Measurements from ENCODE around the gene PGLYRP2. TPM values are rescaled to one million over a fixed set of nuclear protein-coding genes. Genes with fewer than 3 reads are reported as not detected.

Gene PGLYRP2
- total and polyA plus RNA-seq, 2 of the 13 experiments (the other 11 are each of a cell fraction or from before 2014, with no cell fraction given) = 0.04 to 1.0 TPM

DNA sequence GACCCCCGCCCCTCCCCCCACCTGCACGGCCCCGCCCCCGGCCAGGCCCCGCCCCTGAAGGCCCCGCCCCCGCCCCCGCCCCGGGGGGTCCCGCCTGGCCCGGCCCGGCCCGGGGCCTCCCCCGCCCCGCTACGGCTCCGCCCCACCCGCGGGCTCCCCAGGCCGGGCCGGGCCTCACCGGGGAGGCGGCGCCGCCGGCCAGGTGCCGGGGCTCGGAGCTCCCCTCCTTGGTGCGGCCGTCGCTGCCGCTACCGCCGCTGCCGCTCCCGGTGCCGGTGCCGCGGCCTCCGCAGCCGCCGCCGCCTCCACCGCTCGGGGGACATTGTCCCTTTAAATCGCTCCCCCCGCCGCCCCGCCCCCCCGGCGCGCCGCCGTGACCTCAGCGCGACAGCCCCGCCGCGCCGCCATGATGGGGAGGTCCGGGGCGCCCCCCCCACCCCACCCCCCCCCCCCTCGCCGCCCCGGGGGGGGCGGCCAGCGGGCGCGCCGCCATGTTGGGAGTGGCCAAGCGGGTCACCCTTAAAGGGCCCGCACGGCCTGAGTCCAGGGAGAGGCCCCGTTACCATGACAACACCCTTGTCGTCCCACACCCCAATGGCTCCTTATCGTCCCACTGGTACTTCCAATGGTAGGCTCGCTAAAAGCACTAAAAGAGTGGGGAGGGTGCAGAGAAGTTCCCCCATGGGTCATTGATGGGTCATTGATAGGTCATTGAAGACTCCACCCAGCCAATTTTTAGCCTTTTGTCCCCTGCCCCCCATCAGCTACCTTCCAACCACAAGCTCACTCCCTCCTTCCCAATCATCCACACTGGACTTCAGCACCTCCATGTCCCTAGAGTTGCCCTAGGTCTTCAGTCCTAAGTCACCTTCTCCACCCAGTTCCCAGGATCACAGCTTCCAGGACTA, 29.4 kb downstream of the PGLYRP2 start, which contains the start of gene WIZ (continued):
- no peak for TF ChIP-seq HIVEP1 (CRISPR knock-in tag; IDR thresholded peaks at IDR 0.05)
- TF ChIP-seq, protein P1, sequence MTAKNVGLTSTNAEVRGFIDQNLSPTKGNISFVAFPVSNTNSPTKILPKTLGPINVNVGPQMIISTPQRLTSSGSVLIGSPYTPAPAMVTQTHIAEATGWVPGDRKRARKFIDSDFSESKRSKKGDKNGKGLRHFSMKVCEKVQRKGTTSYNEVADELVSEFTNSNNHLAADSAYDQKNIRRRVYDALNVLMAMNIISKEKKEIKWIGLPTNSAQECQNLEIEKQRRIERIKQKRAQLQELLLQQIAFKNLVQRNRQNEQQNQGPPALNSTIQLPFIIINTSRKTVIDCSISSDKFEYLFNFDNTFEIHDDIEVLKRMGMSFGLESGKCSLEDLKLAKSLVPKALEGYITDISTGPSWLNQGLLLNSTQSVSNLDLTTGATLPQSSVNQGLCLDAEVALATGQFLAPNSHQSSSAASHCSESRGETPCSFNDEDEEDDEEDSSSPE (CRISPR knock-in tag; IDR thresholded peaks at IDR 0.05) = no peak
- TF ChIP-seq SP4 (CRISPR knock-in tag; IDR thresholded peaks at IDR 0.05) = peak; percentile 36; the same call in 1 of the 2 replicates
- no peak for TF ChIP-seq NRL (CRISPR knock-in tag; IDR thresholded peaks at IDR 0.05; ENCODE audit: borderline replicate concordance)
- TF ChIP-seq HOXA3 (CRISPR knock-in tag; IDR thresholded peaks at IDR 0.05) = peak; percentile 66
- peak; percentile 95 for TF ChIP-seq YY1 (IDR thresholded peaks at IDR 0.05; ENCODE audit: insufficient read depth, insufficient replicate concordance, low read depth, low read length)
- TF ChIP-seq, protein P2, sequence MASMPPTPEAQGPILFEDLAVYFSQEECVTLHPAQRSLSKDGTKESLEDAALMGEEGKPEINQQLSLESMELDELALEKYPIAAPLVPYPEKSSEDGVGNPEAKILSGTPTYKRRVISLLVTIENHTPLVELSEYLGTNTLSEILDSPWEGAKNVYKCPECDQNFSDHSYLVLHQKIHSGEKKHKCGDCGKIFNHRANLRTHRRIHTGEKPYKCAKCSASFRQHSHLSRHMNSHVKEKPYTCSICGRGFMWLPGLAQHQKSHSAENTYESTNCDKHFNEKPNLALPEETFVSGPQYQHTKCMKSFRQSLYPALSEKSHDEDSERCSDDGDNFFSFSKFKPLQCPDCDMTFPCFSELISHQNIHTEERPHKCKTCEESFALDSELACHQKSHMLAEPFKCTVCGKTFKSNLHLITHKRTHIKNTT (CRISPR knock-in tag; IDR thresholded peaks at IDR 0.05) = no peak
- TF ChIP-seq DNMT1 (CRISPR knock-in tag; IDR thresholded peaks at IDR 0.05) = no peak
- TF ChIP-seq ZNF20 (CRISPR knock-in tag; IDR thresholded peaks at IDR 0.05) = no peak
- TF ChIP-seq GABPA (IDR thresholded peaks at IDR 0.05; ENCODE audit: low read depth, low read length) = no peak
- TF ChIP-seq GABPA (CRISPR knock-in tag; IDR thresholded peaks at IDR 0.05; ENCODE audit: low read depth) = no peak
- TF ChIP-seq, protein P3, sequence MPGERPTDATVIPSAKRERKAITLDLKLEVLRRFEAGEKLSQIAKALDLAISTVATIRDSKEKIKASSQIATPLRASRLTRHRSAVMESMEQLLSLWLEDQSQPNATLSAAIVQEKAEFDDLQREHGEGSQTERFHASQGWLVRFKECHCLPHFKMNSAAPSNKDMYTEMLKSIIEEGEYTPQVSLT (CRISPR knock-in tag; IDR thresholded peaks at IDR 0.05; ENCODE audit: borderline replicate concordance, low read depth) = no peak
- no peak for TF ChIP-seq SP1 (IDR thresholded peaks at IDR 0.05)
- TF ChIP-seq SP1 (CRISPR knock-in tag; IDR thresholded peaks at IDR 0.05) = peak; percentile 88
- no peak for TF ChIP-seq ZNF331 (CRISPR knock-in tag; IDR thresholded peaks at IDR 0.05)
- TF ChIP-seq ZNF292 (CRISPR knock-in tag; IDR thresholded peaks at IDR 0.05; ENCODE audit: borderline replicate concordance, low read depth) = no peak
- peak; percentile 61; the same call in 1 of the 2 replicates for TF ChIP-seq ZFY (CRISPR knock-in tag; IDR thresholded peaks at IDR 0.05)
- no peak for TF ChIP-seq HOXA7 (CRISPR knock-in tag; IDR thresholded peaks at IDR 0.05)
- no peak for TF ChIP-seq NCOA5 (CRISPR knock-in tag; IDR thresholded peaks at IDR 0.05)
- no peak for TF ChIP-seq AKAP8 (CRISPR knock-in tag; IDR thresholded peaks at IDR 0.05)
- TF ChIP-seq, protein P4, sequence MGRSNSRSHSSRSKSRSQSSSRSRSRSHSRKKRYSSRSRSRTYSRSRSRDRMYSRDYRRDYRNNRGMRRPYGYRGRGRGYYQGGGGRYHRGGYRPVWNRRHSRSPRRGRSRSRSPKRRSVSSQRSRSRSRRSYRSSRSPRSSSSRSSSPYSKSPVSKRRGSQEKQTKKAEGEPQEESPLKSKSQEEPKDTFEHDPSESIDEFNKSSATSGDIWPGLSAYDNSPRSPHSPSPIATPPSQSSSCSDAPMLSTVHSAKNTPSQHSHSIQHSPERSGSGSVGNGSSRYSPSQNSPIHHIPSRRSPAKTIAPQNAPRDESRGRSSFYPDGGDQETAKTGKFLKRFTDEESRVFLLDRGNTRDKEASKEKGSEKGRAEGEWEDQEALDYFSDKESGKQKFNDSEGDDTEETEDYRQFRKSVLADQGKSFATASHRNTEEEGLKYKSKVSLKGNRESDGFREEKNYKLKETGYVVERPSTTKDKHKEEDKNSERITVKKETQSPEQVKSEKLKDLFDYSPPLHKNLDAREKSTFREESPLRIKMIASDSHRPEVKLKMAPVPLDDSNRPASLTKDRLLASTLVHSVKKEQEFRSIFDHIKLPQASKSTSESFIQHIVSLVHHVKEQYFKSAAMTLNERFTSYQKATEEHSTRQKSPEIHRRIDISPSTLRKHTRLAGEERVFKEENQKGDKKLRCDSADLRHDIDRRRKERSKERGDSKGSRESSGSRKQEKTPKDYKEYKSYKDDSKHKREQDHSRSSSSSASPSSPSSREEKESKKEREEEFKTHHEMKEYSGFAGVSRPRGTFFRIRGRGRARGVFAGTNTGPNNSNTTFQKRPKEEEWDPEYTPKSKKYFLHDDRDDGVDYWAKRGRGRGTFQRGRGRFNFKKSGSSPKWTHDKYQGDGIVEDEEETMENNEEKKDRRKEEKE (IDR thresholded peaks at IDR 0.05) = no peak
- no peak for TF ChIP-seq KLF9 (CRISPR knock-in tag; IDR thresholded peaks at IDR 0.05; ENCODE audit: low read depth)
- TF ChIP-seq ADNP (CRISPR knock-in tag; IDR thresholded peaks at IDR 0.05) = no peak
- no peak for TF ChIP-seq NBN (conservative IDR thresholded peaks at IDR 0.05)
- no peak for TF ChIP-seq MTA3 (CRISPR knock-in tag; IDR thresholded peaks at IDR 0.05)
- no peak for TF ChIP-seq MBNL3 (CRISPR knock-in tag; conservative IDR thresholded peaks at IDR 0.05)
- no peak for TF ChIP-seq RBFOX2 (IDR thresholded peaks at IDR 0.05; ENCODE audit: low read depth, low read length)
- TF ChIP-seq GABPB1 (CRISPR knock-in tag; IDR thresholded peaks at IDR 0.05) = peak; percentile 62; the same call in 1 of the 2 replicates
